NK-92 (cell line): ENCODE measurements around the gene INSL3.

Experiments used
- DNase-seq: peaks from one replicate; lab custom pipeline; 2025; ENCODE audit not compliant: unreplicated experiment; lab: John Stamatoyannopoulos, UW

INSL3 gene

GRCh38 chr19:17847538-17848366 is 26.4 kb upstream of the INSL3 start, which contains the start of gene JAK3:
JAK3 (minus strand) TSS chr19:17847982; CDS start chr19:17844417, 3,565 bp downstream.
- DNase-seq: no peak

- DNase-seq: no peak
Measured at GRCh38 chr19:17846146-17846545, 24.8 kb upstream of the INSL3 start.

GRCh38 chr19:17843908-17844490 is 22.7 kb upstream of the INSL3 start:
- DNase-seq: no peak

- DNase-seq: no peak
Measured at GRCh38 chr19:17843292-17843827, 22.0 kb upstream of the INSL3 start.

GRCh38 chr19:17842663-17843291 is 21.5 kb upstream of the INSL3 start:
- DNase-seq: no peak

- DNase-seq: no peak
Measured at GRCh38 chr19:17841810-17842662, 20.7 kb upstream of the INSL3 start.

GRCh38 chr19:17841371-17841809 is 20.1 kb upstream of the INSL3 start:
- no peak for DNase-seq

GRCh38 chr19:17840019-17840418 is 18.7 kb upstream of the INSL3 start:
- DNase-seq: no peak

GRCh38 chr19:17837972-17838371 is 16.7 kb upstream of the INSL3 start:
- no peak for DNase-seq

GRCh38 chr19:17836530-17836929 is 15.2 kb upstream of the INSL3 start:
- DNase-seq: no peak

- DNase-seq: no peak
Measured at GRCh38 chr19:17835182-17836006, 14.1 kb upstream of the INSL3 start.

- no peak for DNase-seq
Measured at GRCh38 chr19:17834350-17835181, 13.2 kb upstream of the INSL3 start.

- no peak for DNase-seq
Measured at GRCh38 chr19:17832443-17833208, 11.3 kb upstream of the INSL3 start.

- no peak for DNase-seq
Measured at GRCh38 chr19:17831419-17831888, 10.1 kb upstream of the INSL3 start.

GRCh38 chr19:17830567-17831418 is 9.5 kb upstream of the INSL3 start:
- no peak for DNase-seq

- DNase-seq: no peak
Measured at GRCh38 chr19:17829855-17830566, 8.7 kb upstream of the INSL3 start.
